K562 (cell line): ENCODE measurements around the gene STK11.

ENCODE experiments used
- ATF2 ChIP-seq: sonication (generic); formaldehyde crosslinking; IDR thresholded peaks from 2 replicates; pipeline ENCODE4 v1.8.1; 2022; ENCODE audit warnings: missing genetic modification reagents
- SMC3 ChIP-seq: conservative IDR thresholded peaks from 2 replicates; pipeline ENCODE4 v1.6.1; 2011; ENCODE audit warnings: low read depth, low read length, improper control_type of control experiment; ENCODE audit not compliant: insufficient read depth
- SPI1 ChIP-seq: IDR thresholded peaks from 2 replicates; pipeline ENCODE4 v1.6.1; 2011; ENCODE audit warnings: low read depth, low read length, control low read depth, borderline replicate concordance

- no peak for TF ChIP-seq SPI1
- no peak for TF ChIP-seq SMC3
- TF ChIP-seq ATF2 (CRISPR knock-in tag), result no peak
Observed at GRCh38 chr19:1258163-1258492, 52.5 kb downstream of the STK11 start.
